Epithelial cell of proximal tubule (primary cell): ENCODE data around the gene LCLAT1. TPM values are rescaled to one million over a fixed set of nuclear protein-coding genes. Genes with fewer than 3 reads are reported as not detected.
A peak's percentile ranks its signal among the peaks of the same experiment; 100 is the strongest.

ENCODE experiments used
- DNase-seq: peaks from one replicate; pipeline ENCODE4 v3.0.0-alpha.2; 2011; ENCODE audit warnings: low read depth
- H3K4me3 ChIP-seq: 2 replicates; pipeline ENCODE4 v1.5.1; 2011; ENCODE audit warnings: low read depth, mild to moderate bottlenecking, low read length
- CTCF ChIP-seq: conservative IDR thresholded peaks from 2 replicates; pipeline ENCODE4 v1.5.1; 2012; ENCODE audit warnings: low read depth, mild to moderate bottlenecking, low read length
- total RNA-seq: library from RNA; depleted of rRNA; stranded (reverse); fragments of >200 nt; gene quantifications from 2 replicates; pipeline ENCODE4 v1.2.3, GENCODE V29; 2015

LCLAT1 gene
- total RNA-seq, 1 donor from 2014 or later, result 13.4 TPM

DNA sequence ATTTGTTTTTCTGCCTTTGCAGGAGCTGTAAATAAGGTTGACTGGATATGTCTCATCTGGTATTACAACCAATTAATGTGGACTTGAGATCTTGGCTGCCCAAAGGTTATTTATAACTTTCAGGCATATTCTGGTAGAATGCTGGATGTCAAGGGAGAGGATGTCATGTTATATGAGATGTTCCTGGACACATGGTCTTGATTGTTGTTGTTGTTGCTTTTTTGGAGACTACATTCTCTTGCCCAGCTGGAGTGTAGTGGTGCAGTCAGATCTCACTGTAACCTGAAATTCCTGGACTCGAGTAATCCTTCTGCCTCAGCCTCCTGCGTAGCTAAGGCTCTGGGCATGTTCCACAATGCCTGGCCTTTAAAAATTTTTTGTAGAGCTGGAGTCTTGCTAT lies 83.3 kb downstream of the LCLAT1 start:
- no peak for DNase-seq
- no peak overlapping the region for H3K4me3 ChIP-seq
- TF ChIP-seq CTCF, result no peak

DNA sequence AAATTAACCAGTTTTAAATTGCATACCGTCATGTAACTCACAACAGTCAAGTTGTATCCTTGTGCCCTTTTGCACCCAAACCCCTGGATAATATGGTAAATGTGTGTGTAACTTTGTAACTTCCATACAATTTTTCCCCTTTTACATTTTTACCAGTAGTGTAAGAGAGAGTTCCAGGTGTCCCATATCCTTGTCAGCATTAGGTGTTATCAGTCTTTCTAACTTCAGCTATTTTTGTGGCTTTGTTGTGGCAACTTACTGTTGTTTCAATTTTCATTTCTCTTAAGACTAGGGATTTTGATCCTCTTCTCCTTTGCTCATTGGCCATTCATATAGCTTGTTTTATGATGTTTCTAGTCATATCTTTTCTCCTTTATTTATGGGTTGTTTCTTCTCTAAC lies 94.6 kb downstream of the LCLAT1 start:
- no peak for DNase-seq
- TF ChIP-seq CTCF, result no peak
- no peak overlapping the region for H3K4me3 ChIP-seq

GRCh38 chr2:30545875-30546274 lies 98.8 kb downstream of the LCLAT1 start:
- no peak for TF ChIP-seq CTCF
- peak; percentile 12 for DNase-seq
- H3K4me3 ChIP-seq, result no peak overlapping the region

GRCh38 chr2:30548386-30548785 lies 101.3 kb downstream of the LCLAT1 start:
- DNase-seq, result no peak
- TF ChIP-seq CTCF, result no peak
- H3K4me3 ChIP-seq, result no peak overlapping the region

GRCh38 chr2:30549096-30549495 lies 102.0 kb downstream of the LCLAT1 start:
- no peak for TF ChIP-seq CTCF
- H3K4me3 ChIP-seq, result no peak overlapping the region
- no peak for DNase-seq

- no peak overlapping the region for H3K4me3 ChIP-seq
- TF ChIP-seq CTCF, result no peak
- no peak for DNase-seq
Measured at GRCh38 chr2:30559544-30560275, 112.7 kb downstream of the LCLAT1 start.

DNA sequence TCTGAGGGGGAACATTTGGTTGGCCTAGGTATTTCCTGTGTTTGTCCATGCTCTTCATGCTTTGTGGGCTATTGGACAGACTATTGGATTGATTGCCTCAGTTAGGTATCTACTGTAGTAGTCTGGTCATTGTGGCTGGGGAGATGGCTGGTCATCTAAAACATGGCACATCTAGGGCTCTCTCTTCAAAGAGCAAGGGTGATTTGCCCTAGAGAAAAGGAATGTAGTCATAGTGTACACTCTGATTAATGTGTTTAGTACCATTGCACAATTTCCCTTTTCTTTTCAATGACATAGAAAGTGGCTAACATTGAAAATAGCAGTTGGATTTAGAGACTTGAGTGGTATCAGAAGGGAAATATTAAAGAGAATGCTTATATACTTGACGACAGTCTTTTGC lies 114.3 kb downstream of the LCLAT1 start:
- DNase-seq, result no peak
- no peak overlapping the region for H3K4me3 ChIP-seq
- TF ChIP-seq CTCF, result no peak
